ENCODE data around the gene RASSF5.

DNA sequence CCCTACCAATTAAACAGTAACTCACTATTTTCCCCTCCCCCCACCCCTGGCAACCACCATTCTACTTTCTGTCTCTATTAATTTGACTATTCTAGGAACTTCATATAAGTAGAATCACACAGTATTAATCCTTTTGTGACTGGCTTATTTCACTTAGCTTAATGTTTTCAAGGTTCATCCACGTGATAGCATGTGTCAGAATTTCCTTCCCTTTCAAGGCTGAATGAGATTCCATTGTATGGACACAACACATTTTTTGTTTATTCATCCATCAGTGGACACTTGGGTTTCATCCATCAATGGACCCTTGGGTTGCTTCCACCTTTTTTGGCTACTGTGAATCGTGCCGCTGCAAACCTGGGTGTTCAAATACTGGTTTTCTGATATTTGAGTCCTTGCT, 63.2 kb downstream of the RASSF5 start:
- TF ChIP-seq, protein P1, sequence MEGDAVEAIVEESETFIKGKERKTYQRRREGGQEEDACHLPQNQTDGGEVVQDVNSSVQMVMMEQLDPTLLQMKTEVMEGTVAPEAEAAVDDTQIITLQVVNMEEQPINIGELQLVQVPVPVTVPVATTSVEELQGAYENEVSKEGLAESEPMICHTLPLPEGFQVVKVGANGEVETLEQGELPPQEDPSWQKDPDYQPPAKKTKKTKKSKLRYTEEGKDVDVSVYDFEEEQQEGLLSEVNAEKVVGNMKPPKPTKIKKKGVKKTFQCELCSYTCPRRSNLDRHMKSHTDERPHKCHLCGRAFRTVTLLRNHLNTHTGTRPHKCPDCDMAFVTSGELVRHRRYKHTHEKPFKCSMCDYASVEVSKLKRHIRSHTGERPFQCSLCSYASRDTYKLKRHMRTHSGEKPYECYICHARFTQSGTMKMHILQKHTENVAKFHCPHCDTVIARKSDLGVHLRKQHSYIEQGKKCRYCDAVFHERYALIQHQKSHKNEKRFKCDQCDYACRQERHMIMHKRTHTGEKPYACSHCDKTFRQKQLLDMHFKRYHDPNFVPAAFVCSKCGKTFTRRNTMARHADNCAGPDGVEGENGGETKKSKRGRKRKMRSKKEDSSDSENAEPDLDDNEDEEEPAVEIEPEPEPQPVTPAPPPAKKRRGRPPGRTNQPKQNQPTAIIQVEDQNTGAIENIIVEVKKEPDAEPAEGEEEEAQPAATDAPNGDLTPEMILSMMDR (conservative IDR thresholded peaks at IDR 0.05; ENCODE audit: low read depth in 2 of 2) = no peak
- TF ChIP-seq POLR2AphosphoS5 (IDR thresholded peaks at IDR 0.05; ENCODE audit: low read depth) (no peak), EZH2 (IDR thresholded peaks at IDR 0.05; ENCODE audit: low read depth, unreplicated experiment) (no peak), NANOG (IDR thresholded peaks at IDR 0.05; ENCODE audit: borderline replicate concordance) (no peak), ZNF114 (CRISPR knock-in tag; IDR thresholded peaks at IDR 0.05) (no peak), JUNB (IDR thresholded peaks at IDR 0.05; ENCODE audit: unreplicated experiment) (no peak)
- TF ChIP-seq, protein P2, sequence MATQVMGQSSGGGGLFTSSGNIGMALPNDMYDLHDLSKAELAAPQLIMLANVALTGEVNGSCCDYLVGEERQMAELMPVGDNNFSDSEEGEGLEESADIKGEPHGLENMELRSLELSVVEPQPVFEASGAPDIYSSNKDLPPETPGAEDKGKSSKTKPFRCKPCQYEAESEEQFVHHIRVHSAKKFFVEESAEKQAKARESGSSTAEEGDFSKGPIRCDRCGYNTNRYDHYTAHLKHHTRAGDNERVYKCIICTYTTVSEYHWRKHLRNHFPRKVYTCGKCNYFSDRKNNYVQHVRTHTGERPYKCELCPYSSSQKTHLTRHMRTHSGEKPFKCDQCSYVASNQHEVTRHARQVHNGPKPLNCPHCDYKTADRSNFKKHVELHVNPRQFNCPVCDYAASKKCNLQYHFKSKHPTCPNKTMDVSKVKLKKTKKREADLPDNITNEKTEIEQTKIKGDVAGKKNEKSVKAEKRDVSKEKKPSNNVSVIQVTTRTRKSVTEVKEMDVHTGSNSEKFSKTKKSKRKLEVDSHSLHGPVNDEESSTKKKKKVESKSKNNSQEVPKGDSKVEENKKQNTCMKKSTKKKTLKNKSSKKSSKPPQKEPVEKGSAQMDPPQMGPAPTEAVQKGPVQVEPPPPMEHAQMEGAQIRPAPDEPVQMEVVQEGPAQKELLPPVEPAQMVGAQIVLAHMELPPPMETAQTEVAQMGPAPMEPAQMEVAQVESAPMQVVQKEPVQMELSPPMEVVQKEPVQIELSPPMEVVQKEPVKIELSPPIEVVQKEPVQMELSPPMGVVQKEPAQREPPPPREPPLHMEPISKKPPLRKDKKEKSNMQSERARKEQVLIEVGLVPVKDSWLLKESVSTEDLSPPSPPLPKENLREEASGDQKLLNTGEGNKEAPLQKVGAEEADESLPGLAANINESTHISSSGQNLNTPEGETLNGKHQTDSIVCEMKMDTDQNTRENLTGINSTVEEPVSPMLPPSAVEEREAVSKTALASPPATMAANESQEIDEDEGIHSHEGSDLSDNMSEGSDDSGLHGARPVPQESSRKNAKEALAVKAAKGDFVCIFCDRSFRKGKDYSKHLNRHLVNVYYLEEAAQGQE (IDR thresholded peaks at IDR 0.05; ENCODE audit: unreplicated experiment) = no peak
- TF ChIP-seq, protein P3, sequence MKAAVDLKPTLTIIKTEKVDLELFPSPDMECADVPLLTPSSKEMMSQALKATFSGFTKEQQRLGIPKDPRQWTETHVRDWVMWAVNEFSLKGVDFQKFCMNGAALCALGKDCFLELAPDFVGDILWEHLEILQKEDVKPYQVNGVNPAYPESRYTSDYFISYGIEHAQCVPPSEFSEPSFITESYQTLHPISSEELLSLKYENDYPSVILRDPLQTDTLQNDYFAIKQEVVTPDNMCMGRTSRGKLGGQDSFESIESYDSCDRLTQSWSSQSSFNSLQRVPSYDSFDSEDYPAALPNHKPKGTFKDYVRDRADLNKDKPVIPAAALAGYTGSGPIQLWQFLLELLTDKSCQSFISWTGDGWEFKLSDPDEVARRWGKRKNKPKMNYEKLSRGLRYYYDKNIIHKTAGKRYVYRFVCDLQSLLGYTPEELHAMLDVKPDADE (IDR thresholded peaks at IDR 0.05) = no peak
- TF ChIP-seq, protein P4, sequence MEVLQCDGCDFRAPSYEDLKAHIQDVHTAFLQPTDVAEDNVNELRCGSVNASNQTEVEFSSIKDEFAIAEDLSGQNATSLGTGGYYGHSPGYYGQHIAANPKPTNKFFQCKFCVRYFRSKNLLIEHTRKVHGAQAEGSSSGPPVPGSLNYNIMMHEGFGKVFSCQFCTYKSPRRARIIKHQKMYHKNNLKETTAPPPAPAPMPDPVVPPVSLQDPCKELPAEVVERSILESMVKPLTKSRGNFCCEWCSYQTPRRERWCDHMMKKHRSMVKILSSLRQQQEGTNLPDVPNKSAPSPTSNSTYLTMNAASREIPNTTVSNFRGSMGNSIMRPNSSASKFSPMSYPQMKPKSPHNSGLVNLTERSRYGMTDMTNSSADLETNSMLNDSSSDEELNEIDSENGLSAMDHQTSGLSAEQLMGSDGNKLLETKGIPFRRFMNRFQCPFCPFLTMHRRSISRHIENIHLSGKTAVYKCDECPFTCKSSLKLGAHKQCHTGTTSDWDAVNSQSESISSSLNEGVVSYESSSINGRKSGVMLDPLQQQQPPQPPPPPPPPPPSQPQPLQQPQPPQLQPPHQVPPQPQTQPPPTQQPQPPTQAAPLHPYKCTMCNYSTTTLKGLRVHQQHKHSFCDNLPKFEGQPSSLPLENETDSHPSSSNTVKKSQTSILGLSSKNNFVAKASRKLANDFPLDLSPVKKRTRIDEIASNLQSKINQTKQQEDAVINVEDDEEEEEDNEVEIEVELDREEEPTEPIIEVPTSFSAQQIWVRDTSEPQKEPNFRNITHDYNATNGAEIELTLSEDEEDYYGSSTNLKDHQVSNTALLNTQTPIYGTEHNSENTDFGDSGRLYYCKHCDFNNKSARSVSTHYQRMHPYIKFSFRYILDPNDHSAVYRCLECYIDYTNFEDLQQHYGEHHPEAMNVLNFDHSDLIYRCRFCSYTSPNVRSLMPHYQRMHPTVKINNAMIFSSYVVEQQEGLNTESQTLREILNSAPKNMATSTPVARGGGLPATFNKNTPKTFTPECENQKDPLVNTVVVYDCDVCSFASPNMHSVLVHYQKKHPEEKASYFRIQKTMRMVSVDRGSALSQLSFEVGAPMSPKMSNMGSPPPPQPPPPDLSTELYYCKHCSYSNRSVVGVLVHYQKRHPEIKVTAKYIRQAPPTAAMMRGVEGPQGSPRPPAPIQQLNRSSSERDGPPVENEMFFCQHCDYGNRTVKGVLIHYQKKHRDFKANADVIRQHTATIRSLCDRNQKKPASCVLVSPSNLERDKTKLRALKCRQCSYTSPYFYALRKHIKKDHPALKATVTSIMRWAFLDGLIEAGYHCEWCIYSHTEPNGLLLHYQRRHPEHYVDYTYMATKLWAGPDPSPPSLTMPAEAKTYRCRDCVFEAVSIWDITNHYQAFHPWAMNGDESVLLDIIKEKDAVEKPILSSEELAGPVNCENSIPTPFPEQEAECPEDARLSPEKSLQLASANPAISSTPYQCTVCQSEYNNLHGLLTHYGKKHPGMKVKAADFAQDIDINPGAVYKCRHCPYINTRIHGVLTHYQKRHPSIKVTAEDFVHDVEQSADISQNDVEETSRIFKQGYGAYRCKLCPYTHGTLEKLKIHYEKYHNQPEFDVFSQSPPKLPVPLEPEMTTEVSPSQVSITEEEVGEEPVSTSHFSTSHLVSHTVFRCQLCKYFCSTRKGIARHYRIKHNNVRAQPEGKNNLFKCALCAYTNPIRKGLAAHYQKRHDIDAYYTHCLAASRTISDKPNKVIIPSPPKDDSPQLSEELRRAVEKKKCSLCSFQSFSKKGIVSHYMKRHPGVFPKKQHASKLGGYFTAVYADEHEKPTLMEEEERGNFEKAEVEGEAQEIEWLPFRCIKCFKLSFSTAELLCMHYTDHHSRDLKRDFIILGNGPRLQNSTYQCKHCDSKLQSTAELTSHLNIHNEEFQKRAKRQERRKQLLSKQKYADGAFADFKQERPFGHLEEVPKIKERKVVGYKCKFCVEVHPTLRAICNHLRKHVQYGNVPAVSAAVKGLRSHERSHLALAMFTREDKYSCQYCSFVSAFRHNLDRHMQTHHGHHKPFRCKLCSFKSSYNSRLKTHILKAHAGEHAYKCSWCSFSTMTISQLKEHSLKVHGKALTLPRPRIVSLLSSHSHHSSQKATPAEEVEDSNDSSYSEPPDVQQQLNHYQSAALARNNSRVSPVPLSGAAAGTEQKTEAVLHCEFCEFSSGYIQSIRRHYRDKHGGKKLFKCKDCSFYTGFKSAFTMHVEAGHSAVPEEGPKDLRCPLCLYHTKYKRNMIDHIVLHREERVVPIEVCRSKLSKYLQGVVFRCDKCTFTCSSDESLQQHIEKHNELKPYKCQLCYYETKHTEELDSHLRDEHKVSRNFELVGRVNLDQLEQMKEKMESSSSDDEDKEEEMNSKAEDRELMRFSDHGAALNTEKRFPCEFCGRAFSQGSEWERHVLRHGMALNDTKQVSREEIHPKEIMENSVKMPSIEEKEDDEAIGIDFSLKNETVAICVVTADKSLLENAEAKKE (CRISPR knock-in tag; IDR thresholded peaks at IDR 0.05) = no peak
